GM21825 (cell line): ENCODE data around the gene STIP1.

Source experiments
- ATAC-seq: cut with Tn5 transposase; IDR thresholded peaks from one replicate; pipeline ENCODE4 v1.9.1; 2021; ENCODE audit warnings: mild to moderate bottlenecking, moderate library complexity; ENCODE audit not compliant: unreplicated experiment

The STIP1 gene

GRCh38 chr11:64185693-64186491 lies at the start of gene STIP1:
TSS of gene STIP1 (plus strand) at chr11:64186171. CDS start at chr11:64186262, 91 bp downstream.
- ATAC-seq, result peak; percentile 76

DNA sequence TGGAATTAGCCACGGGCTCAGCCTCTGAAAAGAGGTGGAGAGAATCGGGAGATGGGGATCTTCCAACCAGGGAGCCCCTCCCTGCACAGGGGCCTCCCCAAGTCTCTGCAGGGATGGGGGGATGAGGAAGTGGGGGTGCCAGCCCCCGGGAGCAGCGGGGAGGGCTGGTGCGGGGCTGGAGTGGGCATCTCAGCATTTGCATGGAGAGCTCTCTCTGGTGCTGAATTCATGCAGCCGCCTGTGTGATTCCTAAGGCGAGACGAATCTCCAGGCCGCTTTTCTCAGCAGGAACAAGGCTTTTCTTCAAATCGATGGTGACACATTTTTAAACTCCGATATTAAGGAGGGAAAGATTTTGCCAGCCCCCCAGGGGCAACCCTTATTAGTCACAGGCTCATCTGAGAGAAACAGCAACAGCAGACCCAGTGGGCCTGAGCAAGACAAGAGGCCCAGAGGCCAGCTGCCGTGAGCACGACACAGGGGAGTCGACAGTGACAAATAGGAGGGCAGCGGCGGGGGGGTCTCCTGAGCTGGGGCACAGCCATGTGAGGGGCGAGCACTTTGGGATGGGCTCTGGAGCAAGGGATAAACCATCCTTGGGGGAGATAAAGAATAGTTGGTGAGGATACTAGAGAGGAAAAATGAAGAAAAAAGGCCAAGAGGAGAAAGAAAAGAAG lies 49.1 kb upstream of the STIP1 start:
- no peak for ATAC-seq

DNA sequence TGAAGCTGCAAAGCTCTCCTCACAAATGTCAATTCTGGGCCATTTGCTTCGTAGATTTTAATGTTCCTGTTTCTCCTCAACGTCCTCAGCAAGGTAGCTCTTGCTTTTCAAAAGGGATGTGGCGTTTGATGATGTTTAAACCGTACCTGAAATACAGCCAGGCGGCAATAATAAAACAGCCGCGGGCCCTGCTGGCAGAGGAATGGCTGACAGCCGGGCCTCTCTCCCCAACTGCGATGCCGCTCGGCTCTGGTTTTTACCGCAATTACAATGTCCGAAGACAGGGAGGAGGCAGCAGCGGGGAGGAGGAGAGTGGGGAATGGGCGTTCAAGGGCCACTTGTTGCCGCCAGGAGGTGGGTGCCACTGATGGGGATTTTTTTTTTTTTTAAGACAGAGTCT lies 47.6 kb upstream of the STIP1 start:
- ATAC-seq, result no peak

DNA sequence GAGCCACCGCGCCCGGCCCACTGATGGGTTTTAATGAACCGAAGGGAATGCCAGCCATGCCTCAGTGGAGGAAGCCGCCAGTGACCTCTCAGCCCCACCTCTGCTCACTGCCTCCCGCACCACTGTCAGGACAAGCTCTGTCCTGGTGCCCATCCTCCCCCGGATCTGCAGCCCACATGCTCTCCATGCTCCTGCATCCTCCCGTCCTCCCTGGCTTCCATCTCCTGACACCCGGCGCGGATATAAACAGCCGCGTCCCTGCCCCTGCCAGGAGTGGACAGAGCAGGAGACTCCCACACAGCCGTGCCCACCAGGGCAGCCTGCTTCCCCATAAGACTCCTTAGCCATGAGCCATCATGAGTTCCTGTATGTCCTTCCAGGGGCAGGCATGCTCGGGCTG lies 46.9 kb upstream of the STIP1 start:
- ATAC-seq, result no peak

- ATAC-seq, result no peak
Observed at GRCh38 chr11:64140082-64140481, 45.9 kb upstream of the STIP1 start.

GRCh38 chr11:64141081-64141783 lies 44.7 kb upstream of the STIP1 start:
- no peak for ATAC-seq

- no peak for ATAC-seq
Observed at GRCh38 chr11:64144587-64145472, 41.1 kb upstream of the STIP1 start.

GRCh38 chr11:64146036-64146955 lies 39.7 kb upstream of the STIP1 start:
- ATAC-seq, result no peak

DNA sequence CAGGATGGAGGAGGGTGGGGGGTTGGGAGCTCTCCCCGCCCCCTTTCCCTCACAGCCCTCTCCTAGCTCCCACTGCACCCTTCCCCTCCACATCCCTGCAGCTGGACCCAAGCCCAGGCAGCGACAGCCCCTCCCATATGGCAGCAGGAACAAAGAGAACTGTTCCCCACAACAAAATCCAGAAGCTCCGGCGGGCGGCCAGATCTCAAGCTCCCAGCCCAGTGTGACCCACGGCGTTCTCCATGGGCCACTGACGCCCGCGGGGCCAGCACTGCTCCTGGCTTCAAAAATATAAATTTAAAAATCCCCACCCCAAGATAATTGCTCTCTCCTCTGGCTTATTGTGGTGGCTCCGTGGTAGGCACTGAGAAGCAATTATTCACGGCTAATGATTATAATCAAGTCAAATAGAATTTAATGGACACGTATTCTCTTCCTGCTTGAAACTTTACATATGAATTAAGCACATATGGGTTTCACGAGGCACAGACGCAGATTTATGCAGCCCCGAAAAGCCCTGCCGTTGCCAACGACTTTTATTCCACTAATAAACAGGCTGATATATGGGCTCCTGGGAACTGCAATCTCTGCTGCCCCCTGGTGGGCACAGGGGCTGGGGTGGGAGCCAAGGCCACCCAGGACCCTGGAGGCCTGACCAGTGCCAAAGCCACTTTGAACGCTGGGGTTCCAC lies 37.6 kb upstream of the STIP1 start:
- no peak for ATAC-seq

DNA sequence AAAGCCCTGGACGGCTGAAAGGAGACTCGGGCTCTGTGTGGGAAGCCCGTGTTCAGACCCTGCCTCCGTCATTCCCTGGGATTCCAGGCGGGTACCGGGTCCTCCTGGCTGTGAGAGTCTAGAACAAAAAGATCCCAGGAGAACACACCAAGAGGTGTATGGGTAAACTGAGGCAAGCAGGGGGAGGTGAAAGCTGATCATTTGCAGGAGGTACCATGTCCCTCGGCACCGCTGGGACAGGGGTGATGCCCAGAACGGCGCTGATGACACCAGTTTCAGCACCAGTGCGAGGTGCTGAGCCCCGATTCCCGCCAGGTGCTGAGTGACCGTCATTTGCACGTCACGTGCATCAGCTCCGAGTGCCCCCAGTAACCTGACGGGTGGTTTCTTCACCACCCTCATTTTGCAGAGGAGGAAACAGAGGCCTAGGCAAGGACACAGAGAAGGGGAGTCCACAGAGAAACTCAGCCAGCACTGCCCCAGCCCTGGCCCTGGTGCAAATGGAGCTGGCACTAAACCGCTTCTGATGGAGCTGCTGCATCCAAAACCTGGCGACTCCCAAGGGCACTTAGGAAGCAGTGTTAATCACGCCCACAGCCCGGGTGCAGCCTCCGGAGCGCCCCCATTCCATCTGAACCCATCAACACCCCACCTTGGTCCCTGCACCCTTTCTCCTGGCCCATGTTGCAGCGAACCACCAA lies 36.9 kb upstream of the STIP1 start:
- ATAC-seq, result no peak

- no peak for ATAC-seq
Observed at GRCh38 chr11:64150051-64150450, 35.9 kb upstream of the STIP1 start.

- no peak for ATAC-seq
Observed at GRCh38 chr11:64150481-64151239, 35.3 kb upstream of the STIP1 start.

- no peak for ATAC-seq
Observed at GRCh38 chr11:64151337-64151736, 34.6 kb upstream of the STIP1 start.

GRCh38 chr11:64152841-64153691 lies 32.9 kb upstream of the STIP1 start:
- ATAC-seq, result peak; percentile 63

- no peak for ATAC-seq
Observed at GRCh38 chr11:64153812-64154211, 32.2 kb upstream of the STIP1 start.

DNA sequence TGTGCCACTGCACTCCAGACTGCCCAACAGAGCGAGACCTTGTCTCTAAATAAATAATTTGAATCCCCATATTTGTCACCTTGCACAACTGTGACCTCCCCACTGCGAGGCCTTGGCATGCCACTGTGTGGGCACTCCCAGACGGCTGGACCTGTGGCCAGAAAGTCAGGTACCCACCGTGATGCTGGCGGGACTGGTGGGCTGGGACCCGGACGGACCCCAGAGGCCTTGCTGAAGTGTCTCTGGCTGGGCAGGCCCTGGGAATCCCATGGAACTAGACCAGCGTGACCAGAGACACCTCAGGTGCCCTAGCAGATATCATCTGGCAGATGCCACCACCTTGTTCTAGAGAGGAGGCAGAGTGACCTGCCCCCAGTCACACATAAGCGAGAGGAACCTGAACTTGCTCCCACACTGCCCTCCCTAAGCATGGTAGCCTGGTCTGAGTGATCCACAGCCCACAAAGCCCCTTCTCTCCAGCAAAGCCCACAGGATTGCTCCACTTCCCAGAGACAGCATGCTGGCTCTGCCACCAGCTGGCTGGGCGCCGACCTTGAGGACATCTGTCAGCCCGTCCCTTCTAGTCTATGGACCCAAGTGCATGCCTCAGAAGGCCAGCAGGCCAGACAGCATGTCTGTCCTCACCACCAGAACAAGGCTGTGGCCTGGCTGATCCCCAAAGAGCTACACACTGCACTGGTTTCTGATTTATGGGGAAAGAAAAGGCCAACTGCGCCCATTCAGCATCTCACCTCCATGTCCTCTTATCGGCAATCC lies 29.5 kb upstream of the STIP1 start:
- ATAC-seq, result no peak
